Measurements from ENCODE around the gene SORCS2.

The SORCS2 gene

DNA sequence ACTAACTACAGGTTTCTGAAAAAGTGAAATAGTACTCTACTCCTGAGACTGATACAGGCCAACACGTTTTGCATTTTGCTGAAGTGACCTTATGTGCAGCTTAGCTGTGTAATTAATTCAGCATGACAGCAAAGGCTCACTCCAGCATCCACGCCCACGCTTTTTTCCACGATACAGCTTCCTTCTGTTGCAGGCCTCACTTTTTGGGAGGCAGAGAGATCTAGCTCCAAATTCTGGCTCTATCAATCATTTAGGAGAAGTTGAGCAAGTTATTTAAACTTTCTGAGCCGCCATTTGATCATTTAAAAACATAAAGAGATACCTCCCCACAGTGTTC is 587.1 kb downstream of the SORCS2 start:
- DNase-seq: no peak

DNA sequence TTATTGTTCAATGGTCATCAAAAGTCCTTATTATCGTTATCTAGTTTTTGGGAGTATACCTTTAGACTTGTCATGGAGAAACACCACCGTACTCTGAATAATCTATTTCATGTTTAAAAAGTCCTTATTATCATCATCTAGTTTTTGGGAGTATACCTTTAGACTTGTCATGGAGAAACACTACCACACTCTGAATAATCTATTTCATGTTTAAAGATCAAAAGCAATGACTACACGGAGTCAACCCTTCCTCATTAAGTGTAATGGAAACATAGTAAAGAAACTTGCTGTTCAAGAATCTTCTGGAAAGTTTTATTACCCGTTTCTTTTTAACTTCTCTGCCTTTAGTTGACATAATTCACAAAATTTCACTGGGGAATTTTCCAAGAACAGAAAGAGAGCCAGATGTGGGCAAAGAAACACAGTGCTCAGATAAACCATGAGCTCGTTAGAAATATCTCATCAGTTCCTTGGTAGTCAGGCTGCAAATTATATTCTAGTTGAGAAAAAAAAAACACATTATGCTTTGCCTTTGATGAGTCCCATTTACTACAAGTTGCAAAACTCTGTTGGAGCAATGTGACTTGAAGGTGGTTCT is 588.5 kb downstream of the SORCS2 start:
- no peak for DNase-seq

DNA sequence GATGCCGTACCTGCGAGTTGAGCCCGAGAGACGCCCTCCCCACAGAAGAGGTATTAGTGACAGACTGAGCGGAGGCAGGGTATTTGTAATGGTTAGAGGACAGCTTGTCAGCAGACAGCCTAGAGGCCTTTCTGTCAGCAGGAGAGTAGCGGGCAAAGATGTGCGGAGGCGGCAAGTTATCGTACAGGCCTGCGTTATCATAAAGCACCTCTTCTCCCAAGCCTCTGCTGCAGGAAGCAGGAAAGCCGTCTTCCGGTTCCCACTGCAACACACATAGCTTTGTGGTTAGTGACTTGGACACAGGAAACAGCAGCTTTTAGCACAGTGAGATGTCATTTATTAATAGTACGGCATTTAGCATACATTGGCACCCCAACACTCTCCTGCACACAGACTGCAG is 589.0 kb downstream of the SORCS2 start:
- DNase-seq: no peak

DNA sequence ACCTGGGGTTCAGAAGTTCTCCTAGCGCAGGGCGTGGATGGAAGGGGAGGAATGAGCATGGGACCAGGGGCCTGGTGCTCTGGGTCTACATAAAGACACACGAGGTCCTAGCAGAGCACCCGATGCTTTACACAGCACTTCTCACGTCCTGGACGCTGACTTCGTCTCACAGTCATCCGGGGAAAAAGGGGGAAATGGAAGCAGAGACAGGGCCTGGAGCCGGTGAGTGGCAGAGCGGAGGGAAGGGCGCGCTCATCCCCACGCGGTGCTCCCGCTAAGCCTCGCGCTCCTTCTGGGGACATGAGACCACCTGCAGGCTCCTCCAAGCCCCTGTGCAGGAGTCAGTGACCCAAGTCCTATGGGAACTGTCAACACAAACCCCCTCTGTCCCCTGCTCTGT is 589.7 kb downstream of the SORCS2 start:
- no peak for DNase-seq

DNA sequence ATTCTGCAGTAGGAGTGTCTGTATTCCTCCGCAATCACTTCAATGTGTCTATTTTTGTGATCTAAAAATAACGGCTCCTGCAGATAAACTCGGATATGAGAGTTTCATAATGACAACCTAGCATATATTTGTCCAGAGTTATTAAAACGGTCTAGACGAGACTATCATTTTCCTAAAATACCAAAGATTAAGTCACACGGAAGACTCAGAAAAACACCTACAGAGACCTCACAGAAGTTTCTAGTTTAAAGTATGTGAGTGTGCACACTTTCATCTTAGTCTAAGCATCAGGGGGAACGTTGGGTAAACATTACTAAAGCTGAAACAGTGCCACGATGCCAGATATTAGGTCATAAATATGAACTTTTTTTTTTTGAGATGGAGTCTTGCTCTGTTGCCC is 590.4 kb downstream of the SORCS2 start:
- no peak for DNase-seq

DNA sequence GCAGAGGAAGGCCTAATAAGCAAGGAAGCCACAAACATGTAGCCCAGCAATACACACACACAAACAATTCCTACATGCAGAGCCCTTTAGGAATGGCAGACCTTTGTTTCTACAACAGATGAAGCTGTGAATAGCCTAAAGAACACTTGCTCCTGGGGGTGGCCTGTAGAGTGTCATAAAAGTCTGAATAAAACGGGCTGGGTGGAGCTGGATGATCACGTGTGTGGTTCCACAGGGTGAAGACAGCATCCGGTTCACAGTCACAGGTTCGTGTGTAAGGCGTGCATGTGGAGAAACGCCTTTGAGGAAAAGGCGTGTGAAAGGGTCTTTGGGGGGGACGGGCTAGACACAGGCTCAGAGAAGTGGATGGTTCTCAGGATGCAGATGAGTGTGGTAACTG is 591.2 kb downstream of the SORCS2 start:
- no peak for DNase-seq

DNA sequence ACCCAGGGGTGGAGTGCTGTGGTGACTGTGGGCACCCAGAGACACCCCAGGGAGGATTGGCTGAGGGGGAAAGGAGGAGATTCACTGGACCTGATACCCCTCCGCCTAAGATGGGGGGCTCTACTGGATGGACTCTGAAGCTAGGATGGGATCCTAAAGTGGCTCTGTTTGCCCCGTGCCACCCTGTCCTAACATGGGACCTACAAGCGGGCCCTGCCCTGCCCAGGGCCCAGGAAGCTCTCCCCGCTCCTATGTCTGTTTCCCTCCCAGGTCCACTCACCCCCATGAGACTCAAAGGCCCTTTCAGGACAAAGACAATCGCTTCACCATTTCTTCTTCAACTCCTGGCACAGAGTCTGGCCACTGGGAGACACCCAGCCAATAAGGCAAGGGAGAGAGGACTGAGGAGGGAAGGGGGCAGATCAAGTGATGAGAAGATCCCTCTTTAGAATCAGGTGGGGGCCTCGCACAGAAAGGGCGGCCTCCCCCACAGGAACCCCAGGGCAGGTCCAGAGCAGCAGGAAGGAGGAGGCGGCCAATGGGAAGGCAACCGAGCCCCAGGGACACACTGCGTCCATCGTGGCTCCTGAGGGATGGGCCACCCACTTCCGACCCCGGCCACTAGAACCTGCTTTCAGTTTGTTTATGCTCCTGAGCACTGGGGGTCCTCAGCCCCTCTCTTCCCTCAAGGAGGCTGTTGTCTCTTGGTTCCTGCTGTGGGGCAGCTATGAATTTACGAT is 592.0 kb downstream of the SORCS2 start:
- no peak for DNase-seq

DNA sequence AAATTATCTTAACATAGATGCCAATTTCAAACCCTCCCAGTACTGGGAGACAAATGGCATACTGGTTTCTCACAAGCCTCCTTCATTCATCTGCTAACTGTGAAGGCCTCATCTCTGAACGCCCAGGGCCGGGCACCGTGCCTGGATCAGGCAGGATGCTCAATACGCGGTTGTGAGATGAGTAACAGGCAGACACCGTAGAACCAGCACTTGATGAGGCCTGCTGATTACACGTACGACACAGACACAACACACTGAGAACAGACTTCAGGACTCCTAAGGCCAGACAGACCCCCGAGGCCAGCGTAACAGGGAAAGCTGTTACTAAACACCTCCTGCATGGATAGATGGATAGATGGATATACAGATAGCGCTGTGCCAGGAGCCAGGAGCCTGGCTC is 592.7 kb downstream of the SORCS2 start:
- no peak for DNase-seq

DNA sequence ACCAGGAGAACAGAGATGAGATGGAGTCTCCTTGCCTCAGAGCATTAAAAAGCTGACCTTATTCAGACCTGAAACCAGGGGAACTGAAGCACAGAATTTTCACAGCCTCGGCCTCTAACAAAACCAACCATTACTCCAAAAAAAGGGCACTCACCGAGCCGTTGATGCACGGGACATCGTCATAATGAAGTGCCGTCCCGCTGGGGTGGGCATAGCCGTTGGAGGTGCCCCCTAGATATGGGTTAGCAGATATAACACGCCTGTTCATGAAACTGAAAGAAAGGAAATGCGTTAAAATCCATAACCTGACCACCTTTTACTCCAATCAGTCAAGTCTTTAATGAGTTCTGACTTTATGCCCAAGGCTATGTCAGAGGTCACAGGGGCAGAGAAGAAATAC is 593.7 kb downstream of the SORCS2 start:
- DNase-seq: no peak

DNA sequence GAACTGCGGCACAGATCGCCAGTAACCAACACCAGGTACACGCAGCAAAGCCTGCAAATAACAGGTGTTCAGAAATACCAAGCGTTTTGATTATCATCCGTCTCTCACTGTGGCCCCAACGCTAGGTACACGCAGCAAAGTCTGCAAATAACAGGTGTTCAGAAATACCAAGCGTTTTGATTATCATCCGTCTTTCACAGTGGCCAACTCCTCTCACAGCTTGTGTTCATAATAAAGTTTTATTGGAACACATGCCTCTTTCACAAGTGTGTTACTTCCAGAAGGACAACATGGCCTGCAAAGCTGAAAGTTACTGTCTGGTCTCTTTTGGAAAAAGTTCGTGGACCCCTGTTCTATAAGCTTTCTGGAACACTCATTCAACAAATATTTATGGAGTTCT is 594.2 kb downstream of the SORCS2 start:
- DNase-seq: no peak

DNA sequence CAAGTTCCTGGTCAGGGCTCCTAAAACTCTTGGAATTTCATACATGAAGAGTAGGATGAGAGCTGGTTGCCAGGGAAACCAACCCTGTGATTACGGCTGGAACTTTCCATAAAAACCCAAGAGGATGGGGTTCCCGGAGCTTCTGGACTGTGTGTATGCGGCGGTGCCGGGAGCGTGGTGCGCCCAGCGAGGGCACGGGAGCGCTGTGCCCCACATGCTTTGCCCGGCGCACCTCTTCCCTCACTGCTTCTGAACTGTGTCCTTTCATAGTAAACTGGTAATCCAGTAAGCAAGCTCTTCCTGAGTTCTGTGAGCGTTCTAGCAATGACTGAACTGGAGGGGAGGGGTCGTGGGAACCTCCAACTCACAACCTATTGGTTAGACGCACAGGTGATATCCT is 594.7 kb downstream of the SORCS2 start:
- DNase-seq: no peak

DNA sequence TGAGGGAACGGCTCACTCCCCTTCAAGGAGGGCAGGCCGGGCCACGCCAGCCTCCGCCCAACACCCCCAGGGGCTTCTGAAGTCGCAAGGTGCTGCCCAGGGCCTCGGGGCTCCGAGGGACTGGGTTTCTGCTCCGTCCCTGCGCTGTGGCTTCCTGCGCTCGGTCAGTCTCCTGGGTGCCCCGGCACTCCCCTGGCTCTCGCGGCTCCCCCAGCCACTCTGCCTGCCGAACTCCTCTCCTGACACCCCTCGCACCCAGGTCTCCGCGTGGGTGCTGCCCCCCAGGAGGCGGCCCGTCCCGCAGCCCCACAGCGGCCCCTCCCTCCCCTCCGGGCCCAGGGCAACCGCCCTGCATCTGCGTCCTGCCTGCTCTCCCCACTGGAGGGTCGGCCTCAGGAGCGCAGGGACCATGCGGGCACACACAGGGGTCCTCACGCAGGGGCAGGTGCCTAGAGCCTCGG is 595.4 kb downstream of the SORCS2 start:
- no peak for DNase-seq

DNA sequence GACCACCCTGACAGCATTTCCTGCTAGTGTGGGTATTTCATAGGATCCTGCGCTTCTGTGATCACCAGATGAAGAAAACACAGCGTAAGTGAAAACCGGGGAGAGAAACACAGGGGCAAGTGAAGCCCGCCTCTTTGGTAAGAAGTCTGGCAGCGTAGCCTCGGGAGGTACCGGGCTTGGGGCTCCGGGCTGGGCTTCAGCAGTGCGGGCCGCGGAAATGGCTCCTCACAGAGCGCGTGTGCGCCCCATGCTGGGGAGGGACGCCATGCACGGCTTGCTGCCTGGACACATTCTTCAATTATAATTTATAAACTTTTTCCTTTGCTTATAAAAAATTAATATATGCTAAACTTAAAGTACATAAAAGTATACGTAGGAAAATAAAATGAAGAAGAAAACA is 595.9 kb downstream of the SORCS2 start:
- no peak for DNase-seq

DNA sequence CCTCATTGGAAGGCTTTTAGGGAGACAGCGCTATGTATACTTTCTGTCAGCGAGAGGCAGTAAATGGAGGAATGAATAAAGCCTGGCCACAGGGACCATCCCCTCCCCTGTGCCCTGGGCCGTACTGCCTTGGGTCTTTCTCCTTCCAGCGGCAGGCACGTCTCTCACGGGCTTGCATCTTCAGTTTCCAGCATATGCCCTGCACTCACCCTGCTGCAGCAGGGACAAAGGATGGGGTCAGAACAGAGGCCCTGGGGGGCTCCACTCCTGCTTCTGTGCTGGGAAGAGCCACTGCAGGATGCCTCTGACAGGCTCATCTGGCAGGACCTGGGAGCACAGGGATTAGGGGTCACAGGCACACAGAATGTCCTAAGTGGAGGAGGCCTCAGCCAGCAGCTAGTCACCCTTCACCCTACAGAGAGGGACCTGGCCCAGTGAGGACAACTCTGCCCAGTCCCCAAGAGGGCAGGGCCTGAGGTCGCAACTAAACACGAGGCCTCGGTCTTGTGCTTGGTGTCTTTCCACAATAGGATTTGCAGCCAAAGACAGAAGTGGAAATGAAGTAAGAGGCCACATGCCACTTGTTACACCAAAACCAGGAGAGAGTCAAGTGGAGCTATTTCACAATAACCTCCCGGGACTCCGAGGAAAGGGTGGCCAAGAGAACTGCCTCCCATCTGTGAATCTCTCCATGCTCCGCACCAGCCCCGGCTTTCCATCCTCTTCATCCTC is 596.5 kb downstream of the SORCS2 start:
- no peak for DNase-seq

DNA sequence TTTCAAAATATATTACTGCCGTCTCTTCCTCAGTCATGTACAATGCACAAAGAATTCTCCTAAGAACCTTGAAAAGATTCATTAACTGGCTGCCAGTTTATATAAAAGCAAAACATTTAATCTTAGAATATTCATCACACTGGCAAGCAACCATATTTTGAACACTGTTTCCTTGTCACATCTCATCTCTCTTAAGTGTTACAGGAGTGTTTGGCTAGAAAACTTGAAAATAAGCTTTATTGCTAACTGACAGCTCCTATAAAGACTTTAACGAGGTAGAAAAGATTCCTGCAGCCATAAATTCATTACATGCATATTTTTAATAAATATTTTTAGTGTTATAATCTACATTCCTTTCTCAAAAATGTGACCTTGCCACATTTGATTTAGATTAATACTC is 597.7 kb downstream of the SORCS2 start:
- DNase-seq: no peak

DNA sequence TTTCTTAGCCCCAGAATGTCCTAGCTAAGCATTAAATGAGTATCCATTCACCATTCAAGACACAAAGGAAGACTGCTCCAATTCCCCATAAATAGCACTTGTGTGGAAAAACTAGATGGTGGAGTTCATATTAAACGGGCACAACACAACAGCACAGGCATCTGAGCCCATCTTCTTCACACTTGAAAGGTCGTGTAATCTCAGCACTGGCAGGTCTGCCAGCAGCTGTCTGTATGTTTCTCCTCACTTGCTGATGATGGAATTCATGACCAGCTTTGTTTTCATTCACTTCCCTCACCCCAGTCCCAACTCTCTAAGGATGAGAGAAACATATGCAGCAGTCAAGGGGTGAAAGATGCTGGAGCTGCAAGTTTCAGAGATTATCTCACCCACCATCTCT is 598.7 kb downstream of the SORCS2 start:
- DNase-seq: no peak
